Caco-2 (cell line): Measurements from ENCODE around the gene SPOCK1. TPM values are rescaled to one million over a fixed set of nuclear protein-coding genes. Genes with fewer than 3 reads are reported as not detected.
A peak's percentile ranks its signal among the peaks of the same experiment; 100 is the strongest.

Source experiments
- BruUV-seq: library from RNA; stranded (reverse); fragments of 400-500 nt; replicated peaks from 2 replicates; lab custom pipeline; 2021; lab: Mats Ljungman, UMichigan
- CTCF ChIA-PET: fragments of 300-600 bp; sonication (Branson Sonifier 250); formaldehyde crosslinking; loops from one replicate; lab custom pipeline; 2022; ENCODE audit warnings: antibody characterized with exemption; lab: Charles Lee
- POLR2A ChIA-PET: fragments of 300-600 bp; sonication (Branson Sonifier 250); formaldehyde crosslinking; loops from one replicate; lab custom pipeline; 2022; ENCODE audit warnings: antibody characterized with exemption; lab: Charles Lee
- DNase-seq, 2 experiments: peaks; one replicate each; pipeline versions ENCODE4 v3.0.0 to v3.0.0-alpha.2; 2020 to 2022
- H3K27me3 ChIP-seq: replicated peaks from 2 replicates; pipeline ENCODE4 v1.6.0; 2011; ENCODE audit warnings: low read length; ENCODE audit not compliant: control insufficient read depth, insufficient read depth
- H3K36me3 ChIP-seq: 2 replicates; pipeline ENCODE4 v1.5.1; 2011; ENCODE audit warnings: low read length; ENCODE audit not compliant: control insufficient read depth, insufficient read depth
- H3K4me1 ChIP-seq: fragments of 250-450 bp; sonication (Bioruptor Pico); 2 replicates; pipeline ENCODE4 v1.5.1; 2020; ENCODE audit warnings: mild to moderate bottlenecking
- H3K4me3 ChIP-seq: 2 replicates; pipeline ENCODE4 v1.5.1; 2011; ENCODE audit warnings: low read depth, mild to moderate bottlenecking, control low read depth, low read length
- H3K9me3 ChIP-seq: fragments of 250-450 bp; sonication (Bioruptor Pico); 2 replicates; pipeline ENCODE4 v1.5.1; 2020; ENCODE audit warnings: mild to moderate bottlenecking, moderate library complexity
- H3K27ac Mint-ChIP-seq: one replicate; pipeline ENCODE4 v1.8.0; 2022; ENCODE audit warnings: mixed read lengths; ENCODE audit not compliant: unreplicated experiment
- H3K27me3 Mint-ChIP-seq: one replicate; pipeline ENCODE4 v1.8.0; 2022; ENCODE audit warnings: mixed read lengths; ENCODE audit not compliant: insufficient read depth, unreplicated experiment
- H3K36me3 Mint-ChIP-seq: one replicate; pipeline ENCODE4 v1.8.0; 2022; ENCODE audit warnings: mild to moderate bottlenecking, mixed read lengths; ENCODE audit not compliant: insufficient read depth, unreplicated experiment
- H3K4me1 Mint-ChIP-seq: one replicate; pipeline ENCODE4 v1.8.0; 2022; ENCODE audit warnings: low read depth, mixed read lengths; ENCODE audit not compliant: unreplicated experiment
- H3K4me3 Mint-ChIP-seq: one replicate; pipeline ENCODE4 v1.8.0; 2022; ENCODE audit warnings: mild to moderate bottlenecking, moderate library complexity, mixed read lengths; ENCODE audit not compliant: unreplicated experiment
- H3K9me3 Mint-ChIP-seq: one replicate; pipeline ENCODE4 v1.8.0; 2022; ENCODE audit warnings: mixed read lengths; ENCODE audit not compliant: unreplicated experiment
- CTCF ChIP-seq, 2 experiments: fragments of 200-600 bp in 1 of 2; IDR thresholded peaks; 1 replicate in 1 of 2; 2 replicates in 1 of 2; pipeline versions ENCODE4 v1.5.1 to v1.8.0; 2011 to 2022; ENCODE audit warnings: antibody characterized with exemption in 1 of 2, control low read depth in 1 of 2, inconsistent platforms in 1 of 2, low read depth in 1 of 2, low read length in 1 of 2, mild to moderate bottlenecking in 1 of 2, moderate library complexity in 1 of 2; ENCODE audit not compliant: insufficient read depth in 1 of 2, severe bottlenecking in 1 of 2, unreplicated experiment in 1 of 2
- intact Hi-C: fragments of 100-400 bp; cut with micrococcal nuclease; formaldehyde crosslinking; loops from one replicate; pipeline ENCODE4 v1.10.0; 2022; ENCODE audit not compliant: unreplicated experiment
- total RNA-seq: library from RNA; stranded (reverse); gene quantifications from 2 replicates; pipeline ENCODE4 v1.2.3, GENCODE V29; 2022

SPOCK1 gene
- total RNA-seq, 1 experiment from 2014 or later = not detected

GRCh38 chr5:136999787-137000186 is 499.3 kb downstream of the SPOCK1 start:
- intact Hi-C loops = no loop called here
- TF ChIP-seq CTCF (IDR thresholded peaks at IDR 0.05; ENCODE audit: insufficient read depth in 1 of 2, low read depth in 1 of 2, low read length in 1 of 2, severe bottlenecking in 1 of 2, unreplicated experiment in 1 of 2) = no peak
- ChIA-PET POLR2A (no interaction called here), CTCF (no interaction called here)
- H3K9me3 ChIP-seq = no peaks in the 10 kb centered on the region
- Mint-ChIP-seq H3K9me3 (no peaks in the 10 kb centered on the region), H3K27me3 (peaks cover 17% of the 10 kb centered on the region), H3K27ac (no peak overlapping the region), H3K4me1 (no peaks in the 10 kb centered on the region), H3K4me3 (no peak overlapping the region), H3K36me3 (no peaks in the 10 kb centered on the region)
- no peaks in the 10 kb centered on the region for H3K4me1 ChIP-seq
- BruUV-seq = no TSS peak
- H3K36me3 ChIP-seq = no peaks in the 10 kb centered on the region
- no peak for DNase-seq
- no peak overlapping the region for H3K4me3 ChIP-seq
- peaks cover 2% of the 10 kb centered on the region; the same call in 1 of the 2 replicates for H3K27me3 ChIP-seq

GRCh38 chr5:136998854-136999357 is 500.2 kb downstream of the SPOCK1 start:
- intact Hi-C loops = no loop called here
- Histone ChIP-seq H3K27me3 (peaks cover 2% of the 10 kb centered on the region; the same call in 1 of the 2 replicates), H3K4me3 (no peak overlapping the region), H3K36me3 (no peaks in the 10 kb centered on the region), H3K9me3 (no peaks in the 10 kb centered on the region), H3K4me1 (no peaks in the 10 kb centered on the region)
- Mint-ChIP-seq H3K27me3 (peaks cover 17% of the 10 kb centered on the region), H3K27ac (no peak overlapping the region), H3K4me1 (no peaks in the 10 kb centered on the region), H3K4me3 (no peak overlapping the region), H3K9me3 (no peaks in the 10 kb centered on the region), H3K36me3 (no peaks in the 10 kb centered on the region)
- TF ChIP-seq CTCF (IDR thresholded peaks at IDR 0.05; ENCODE audit: insufficient read depth in 1 of 2, low read depth in 1 of 2, low read length in 1 of 2, severe bottlenecking in 1 of 2, unreplicated experiment in 1 of 2) = no peak
- ChIA-PET POLR2A (no interaction called here), CTCF (no interaction called here)
- peak in 1 of 2 experiments; percentile 9 for DNase-seq
- no TSS peak for BruUV-seq

- intact Hi-C loops = no loop called here
- no peak for DNase-seq
- no peaks in the 10 kb centered on the region for H3K4me1 Mint-ChIP-seq
- BruUV-seq = no TSS peak
- no peaks in the 10 kb centered on the region for H3K4me1 ChIP-seq
- H3K9me3 ChIP-seq = no peaks in the 10 kb centered on the region
- CTCF ChIA-PET = no interaction called here
- H3K27ac Mint-ChIP-seq = no peak overlapping the region
- no peak overlapping the region for H3K4me3 ChIP-seq
- no peaks in the 10 kb centered on the region for H3K27me3 ChIP-seq
- peaks cover 20% of the 10 kb centered on the region for H3K27me3 Mint-ChIP-seq
- H3K36me3 Mint-ChIP-seq = no peaks in the 10 kb centered on the region
- H3K4me3 Mint-ChIP-seq = no peak overlapping the region
- POLR2A ChIA-PET = no interaction called here
- TF ChIP-seq CTCF (IDR thresholded peaks at IDR 0.05; ENCODE audit: insufficient read depth in 1 of 2, low read depth in 1 of 2, low read length in 1 of 2, severe bottlenecking in 1 of 2, unreplicated experiment in 1 of 2) = no peak
- H3K36me3 ChIP-seq = no peaks in the 10 kb centered on the region
- no peaks in the 10 kb centered on the region for H3K9me3 Mint-ChIP-seq
Observed at GRCh38 chr5:136994154-136994553, 505.0 kb downstream of the SPOCK1 start.
